A549 (cell line): ENCODE results near the gene IL17REL.

Experiments used
- CTCF ChIP-seq: fragments of >200 bp; sonication (Bioruptor Twin); formaldehyde crosslinking; IDR thresholded peaks from 3 replicates; pipeline ENCODE4 v1.5.1; 2016
- POLR2A ChIP-seq: IDR thresholded peaks from 2 replicates; pipeline ENCODE4 v1.6.1; 2012; ENCODE audit warnings: mild to moderate bottlenecking, low read length

GRCh38 chr22:49954354-49954753, 58.2 kb downstream of the IL17REL start:
- TF ChIP-seq POLR2A, result no peak
- TF ChIP-seq CTCF, result no peak
